ENCODE results near the gene SPRTN.

The SPRTN gene, protein sequence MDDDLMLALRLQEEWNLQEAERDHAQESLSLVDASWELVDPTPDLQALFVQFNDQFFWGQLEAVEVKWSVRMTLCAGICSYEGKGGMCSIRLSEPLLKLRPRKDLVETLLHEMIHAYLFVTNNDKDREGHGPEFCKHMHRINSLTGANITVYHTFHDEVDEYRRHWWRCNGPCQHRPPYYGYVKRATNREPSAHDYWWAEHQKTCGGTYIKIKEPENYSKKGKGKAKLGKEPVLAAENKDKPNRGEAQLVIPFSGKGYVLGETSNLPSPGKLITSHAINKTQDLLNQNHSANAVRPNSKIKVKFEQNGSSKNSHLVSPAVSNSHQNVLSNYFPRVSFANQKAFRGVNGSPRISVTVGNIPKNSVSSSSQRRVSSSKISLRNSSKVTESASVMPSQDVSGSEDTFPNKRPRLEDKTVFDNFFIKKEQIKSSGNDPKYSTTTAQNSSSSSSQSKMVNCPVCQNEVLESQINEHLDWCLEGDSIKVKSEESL

GRCh38 chr1:231338270-231339128 is at the start of gene SPRTN:
TSS of gene SPRTN (plus strand) at chr1:231338293. CDS start at chr1:231338384, 91 bp downstream.
- Histone ChIP-seq H3K4me3 (peak within 1 kb of the TSS; percentile 86), H3K36me3 (ENCODE audit: insufficient read depth, low read length) (peaks cover 26% of the 10 kb centered on the region), H3K9ac (ENCODE audit: insufficient read length) (peak within 1 kb of the TSS; percentile 89), H3K27ac (peak within 1 kb of the TSS; percentile 97), H3K9me3 (ENCODE audit: low read depth, low read length) (no peaks in the 10 kb centered on the region)
- DNase-seq (ENCODE audit: low read depth, low spot score): no peak
- TF ChIP-seq EZH2 (IDR thresholded peaks at IDR 0.05) (no peak), POLR2AphosphoS5 (IDR thresholded peaks at IDR 0.05; ENCODE audit: borderline replicate concordance, low read depth, low read length) (0 out of 2 replicates have a peak, but pooled peaks have one; percentile 35)

DNA sequence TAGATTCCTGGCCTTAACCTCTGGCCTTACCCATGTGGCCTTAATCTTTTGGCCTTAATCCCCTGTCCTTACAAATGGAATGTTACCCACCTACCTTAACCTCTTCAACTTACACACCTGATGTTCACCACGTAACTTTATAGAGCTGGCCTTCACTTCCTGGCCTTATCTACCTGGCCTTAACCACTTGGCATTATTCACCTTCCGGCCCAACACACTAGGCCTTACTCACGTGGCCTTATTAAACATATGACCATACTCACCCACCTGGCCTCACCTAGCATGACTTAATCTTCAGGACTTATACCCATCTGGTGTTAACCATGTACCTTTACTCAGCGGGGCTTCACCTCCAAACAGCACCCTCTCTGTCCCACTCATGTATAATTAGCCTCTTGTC is 42.2 kb upstream of the SPRTN start:
- TF ChIP-seq EZH2 (IDR thresholded peaks at IDR 0.05) (no peak), POLR2AphosphoS5 (IDR thresholded peaks at IDR 0.05; ENCODE audit: borderline replicate concordance, low read depth, low read length) (no peak), FOXP2 (optimal IDR thresholded peaks at IDR 0.05; ENCODE audit: control extremely low read depth, extremely low read length, insufficient read depth) (no peak)
- DNase-seq (ENCODE audit: low read depth, low spot score): no peak
- Histone ChIP-seq H3K9me3 (ENCODE audit: low read depth, low read length) (no peaks in the 10 kb centered on the region), H3K36me3 (ENCODE audit: insufficient read depth, low read length) (no peaks in the 10 kb centered on the region), H3K9ac (ENCODE audit: insufficient read length) (no peak overlapping the region), H3K27ac (no peak overlapping the region), H3K4me3 (no peak overlapping the region)

DNA sequence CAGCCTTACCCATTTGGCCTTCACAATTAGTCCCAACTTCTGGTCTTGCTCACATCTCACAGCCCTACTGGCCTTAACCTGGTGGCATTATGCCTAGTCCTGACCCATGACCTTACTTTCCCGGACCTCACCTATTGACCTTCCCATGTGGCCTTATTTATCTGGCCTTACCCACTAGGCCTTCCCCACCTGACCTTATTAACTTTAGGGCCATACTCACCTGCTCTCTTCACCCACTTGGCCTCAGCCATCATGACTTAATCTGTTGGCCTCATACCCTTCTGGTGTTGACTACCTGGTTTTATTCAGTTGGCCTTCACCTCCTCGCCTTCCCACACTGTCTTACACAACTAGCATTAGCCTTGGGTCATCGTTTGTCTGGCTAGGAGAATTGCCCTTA is 36.1 kb upstream of the SPRTN start:
- DNase-seq (ENCODE audit: low read depth, low spot score): no peak
- no peak for TF ChIP-seq POLR2AphosphoS5 (IDR thresholded peaks at IDR 0.05; ENCODE audit: borderline replicate concordance, low read depth, low read length)
- TF ChIP-seq EZH2 (IDR thresholded peaks at IDR 0.05): no peak
- no peak for TF ChIP-seq FOXP2 (optimal IDR thresholded peaks at IDR 0.05; ENCODE audit: control extremely low read depth, extremely low read length, insufficient read depth)
- H3K4me3 ChIP-seq: no peak overlapping the region
- H3K9ac ChIP-seq (ENCODE audit: insufficient read length): no peak overlapping the region
- H3K9me3 ChIP-seq (ENCODE audit: low read depth, low read length): no peaks in the 10 kb centered on the region
- H3K27ac ChIP-seq: no peak overlapping the region
- no peaks in the 10 kb centered on the region for H3K36me3 ChIP-seq (ENCODE audit: insufficient read depth, low read length)

DNA sequence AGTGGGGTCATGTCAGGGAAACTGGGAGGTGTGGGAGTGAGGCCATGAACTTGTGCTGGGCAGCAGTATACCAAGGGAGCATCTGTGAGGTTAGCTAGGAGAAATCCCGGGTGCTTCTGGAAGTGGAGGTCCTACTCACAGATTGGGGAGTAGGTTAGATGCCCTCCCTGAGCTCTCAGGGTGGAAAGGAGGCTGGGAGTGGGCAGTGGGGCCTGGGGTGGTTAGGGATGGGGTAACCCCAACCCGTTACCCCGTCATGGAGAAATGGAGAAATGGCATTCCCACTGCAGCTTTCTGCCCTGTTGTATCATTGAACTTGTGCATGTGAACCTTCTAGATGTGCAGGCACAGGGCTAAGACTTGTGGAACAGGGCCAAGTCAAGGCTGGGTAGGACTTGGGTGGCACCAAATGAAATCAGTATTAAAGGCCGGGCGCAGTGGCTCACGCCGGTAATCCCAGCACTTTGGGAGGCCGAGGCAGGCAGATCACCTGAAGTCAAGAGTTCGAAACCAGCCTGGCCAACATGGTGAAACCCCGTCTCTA is 27.6 kb upstream of the SPRTN start:
- no peak overlapping the region for H3K4me3 ChIP-seq
- H3K27ac ChIP-seq: no peak overlapping the region
- no peak for DNase-seq (ENCODE audit: low read depth, low spot score)
- H3K9me3 ChIP-seq (ENCODE audit: low read depth, low read length): no peaks in the 10 kb centered on the region
- TF ChIP-seq POLR2AphosphoS5 (IDR thresholded peaks at IDR 0.05; ENCODE audit: borderline replicate concordance, low read depth, low read length) (no peak), FOXP2 (optimal IDR thresholded peaks at IDR 0.05; ENCODE audit: control extremely low read depth, extremely low read length, insufficient read depth) (no peak), EZH2 (IDR thresholded peaks at IDR 0.05) (no peak)
- H3K36me3 ChIP-seq (ENCODE audit: insufficient read depth, low read length): no peaks in the 10 kb centered on the region
- H3K9ac ChIP-seq (ENCODE audit: insufficient read length): no peak overlapping the region

DNA sequence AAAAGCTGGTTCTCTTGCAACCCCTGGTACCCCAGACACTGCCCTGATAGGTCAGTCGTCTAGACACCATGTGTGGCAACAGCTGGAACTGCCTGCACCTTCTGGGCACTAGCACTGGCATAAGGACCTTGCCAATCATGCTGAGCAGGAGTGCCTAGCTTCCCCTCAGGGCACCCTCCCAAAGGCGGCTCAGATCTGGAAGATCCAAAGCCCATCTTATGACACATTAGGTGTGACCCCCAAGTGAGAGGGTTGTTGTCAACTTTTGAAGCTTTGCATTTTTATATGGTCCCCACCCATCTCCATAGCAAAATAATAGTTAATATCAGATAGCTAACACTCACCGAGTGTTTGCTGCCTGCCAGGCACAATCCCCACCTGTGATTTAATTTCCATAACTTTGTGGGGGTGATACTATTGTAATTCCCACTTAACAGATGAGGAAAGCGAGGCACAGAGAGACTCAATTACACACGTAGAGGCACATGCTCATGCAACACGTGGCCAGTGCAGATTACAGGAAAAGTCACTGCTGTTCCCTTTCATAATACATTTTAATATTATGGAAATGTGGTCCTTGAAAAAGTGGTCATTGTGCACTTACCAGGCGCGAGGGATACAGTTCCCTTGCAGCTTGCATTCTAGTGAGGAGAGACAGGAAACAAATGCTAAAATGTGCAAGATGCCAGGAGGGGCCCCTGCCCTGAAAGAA is 26.2 kb upstream of the SPRTN start:
- Histone ChIP-seq H3K4me3 (no peak overlapping the region), H3K27ac (no peak overlapping the region), H3K36me3 (ENCODE audit: insufficient read depth, low read length) (no peaks in the 10 kb centered on the region), H3K9me3 (ENCODE audit: low read depth, low read length) (no peaks in the 10 kb centered on the region), H3K9ac (ENCODE audit: insufficient read length) (no peak overlapping the region)
- no peak for DNase-seq (ENCODE audit: low read depth, low spot score)
- no peak for TF ChIP-seq POLR2AphosphoS5 (IDR thresholded peaks at IDR 0.05; ENCODE audit: borderline replicate concordance, low read depth, low read length)
- TF ChIP-seq FOXP2 (optimal IDR thresholded peaks at IDR 0.05; ENCODE audit: control extremely low read depth, extremely low read length, insufficient read depth): no peak
- no peak for TF ChIP-seq EZH2 (IDR thresholded peaks at IDR 0.05)

GRCh38 chr1:231312432-231312788 is 25.7 kb upstream of the SPRTN start:
- Histone ChIP-seq H3K9me3 (ENCODE audit: low read depth, low read length) (no peaks in the 10 kb centered on the region), H3K4me3 (no peak overlapping the region), H3K9ac (ENCODE audit: insufficient read length) (no peak overlapping the region), H3K36me3 (ENCODE audit: insufficient read depth, low read length) (no peaks in the 10 kb centered on the region), H3K27ac (no peak overlapping the region)
- no peak for DNase-seq (ENCODE audit: low read depth, low spot score)
- TF ChIP-seq FOXP2 (optimal IDR thresholded peaks at IDR 0.05; ENCODE audit: control extremely low read depth, extremely low read length, insufficient read depth) (no peak), EZH2 (IDR thresholded peaks at IDR 0.05) (no peak), POLR2AphosphoS5 (IDR thresholded peaks at IDR 0.05; ENCODE audit: borderline replicate concordance, low read depth, low read length) (no peak)

DNA sequence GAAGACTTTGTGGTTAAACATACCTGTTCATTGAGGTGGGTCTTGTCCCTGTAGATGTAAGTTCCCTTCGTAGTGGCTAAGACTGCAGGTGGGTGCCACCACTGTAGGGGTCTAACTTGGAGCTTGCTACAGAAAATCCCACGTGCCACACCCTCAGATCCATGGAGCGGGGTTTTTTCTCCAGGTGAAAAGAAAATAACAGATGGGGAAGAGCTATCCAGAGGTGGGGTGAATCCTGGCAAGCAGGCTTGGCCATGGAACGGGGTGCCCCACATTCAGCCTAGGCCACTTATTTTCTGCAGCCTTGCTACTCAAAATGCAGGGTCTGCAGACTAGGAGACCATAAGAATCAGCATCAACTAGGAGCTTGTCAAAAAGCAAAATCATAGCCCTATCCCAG is 24.4 kb upstream of the SPRTN start:
- H3K9ac ChIP-seq (ENCODE audit: insufficient read length): no peak overlapping the region

More for the DNA sequence above, 24.4 kb upstream of the SPRTN start:
- Histone ChIP-seq H3K9me3 (ENCODE audit: low read depth, low read length) (no peaks in the 10 kb centered on the region), H3K36me3 (ENCODE audit: insufficient read depth, low read length) (no peaks in the 10 kb centered on the region), H3K27ac (no peak overlapping the region), H3K4me3 (no peak overlapping the region)
- no peak for DNase-seq (ENCODE audit: low read depth, low spot score)
- no peak for TF ChIP-seq POLR2AphosphoS5 (IDR thresholded peaks at IDR 0.05; ENCODE audit: borderline replicate concordance, low read depth, low read length)
- no peak for TF ChIP-seq EZH2 (IDR thresholded peaks at IDR 0.05)
- no peak for TF ChIP-seq FOXP2 (optimal IDR thresholded peaks at IDR 0.05; ENCODE audit: control extremely low read depth, extremely low read length, insufficient read depth)
